Skeletal muscle cell (primary cell): Measurements from ENCODE around the gene ZNF768.
"Not testable (repeated sequence)": the region's sequence is repeated elsewhere in the genome, so short reads cannot be mapped to it uniquely, and the experiment has no call there.

Experiments used
- DNase-seq: peaks from one replicate; pipeline ENCODE4 v3.0.0-alpha.2; 2010; ENCODE audit warnings: low read depth
- H3K4me3 ChIP-seq: 2 replicates; pipeline ENCODE4 v1.5.1; 2011; ENCODE audit warnings: low read depth, mild to moderate bottlenecking, control low read depth, low read length, moderate library complexity

Gene ZNF768

GRCh38 chr16:30557707-30557956, 31.3 kb upstream of the ZNF768 start:
- H3K4me3 ChIP-seq, result peak overlapping the region; percentile 84
- DNase-seq, result no peak

GRCh38 chr16:30556125-30556473, 29.7 kb upstream of the ZNF768 start:
- H3K4me3 ChIP-seq, result no peak overlapping the region
- DNase-seq, result no peak

- H3K4me3 ChIP-seq, result no peak overlapping the region
- DNase-seq, result no peak
Measured at GRCh38 chr16:30555315-30556124, 29.2 kb upstream of the ZNF768 start.

- no peak overlapping the region for H3K4me3 ChIP-seq
- DNase-seq, result no peak
Measured at GRCh38 chr16:30554557-30555314, 28.4 kb upstream of the ZNF768 start.

GRCh38 chr16:30553393-30553899, 27.1 kb upstream of the ZNF768 start:
- DNase-seq, result no peak
- H3K4me3 ChIP-seq, result no peak overlapping the region

- no peak overlapping the region for H3K4me3 ChIP-seq
- no peak for DNase-seq
Measured at GRCh38 chr16:30552956-30553355, 26.6 kb upstream of the ZNF768 start.

- DNase-seq, result no peak
- H3K4me3 ChIP-seq, result no peak overlapping the region
Measured at GRCh38 chr16:30551781-30552180, 25.4 kb upstream of the ZNF768 start.

GRCh38 chr16:30548416-30549253, 22.3 kb upstream of the ZNF768 start:
- DNase-seq, result no peak
- no peak overlapping the region for H3K4me3 ChIP-seq

- no peak for DNase-seq
- H3K4me3 ChIP-seq, result no peak overlapping the region
Measured at GRCh38 chr16:30546115-30546514, 19.7 kb upstream of the ZNF768 start.

GRCh38 chr16:30543067-30543466, 16.7 kb upstream of the ZNF768 start:
- DNase-seq, result no peak
- no peak overlapping the region for H3K4me3 ChIP-seq

GRCh38 chr16:30541502-30542329, 15.3 kb upstream of the ZNF768 start:
- peak; percentile 49 for DNase-seq

GRCh38 chr16:30540916-30541464, 14.6 kb upstream of the ZNF768 start:
- DNase-seq, H3K4me3 ChIP-seq: not testable (repeated sequence)

More at GRCh38 chr16:30541502-30542329, 15.3 kb upstream of the ZNF768 start:
- H3K4me3 ChIP-seq, result no peak overlapping the region

- not testable (repeated sequence) for H3K4me3 ChIP-seq, DNase-seq
Measured at GRCh38 chr16:30539986-30540526, 13.7 kb upstream of the ZNF768 start.

GRCh38 chr16:30539000-30539964, 12.9 kb upstream of the ZNF768 start:
- no peak overlapping the region for H3K4me3 ChIP-seq
- no peak for DNase-seq

GRCh38 chr16:30536391-30537024, 10.1 kb upstream of the ZNF768 start:
- not testable (repeated sequence) for DNase-seq, H3K4me3 ChIP-seq

- peak; percentile 25 for DNase-seq
- peak overlapping the region; percentile 64 for H3K4me3 ChIP-seq
Measured at GRCh38 chr16:30535777-30536190, 9.4 kb upstream of the ZNF768 start.
